Measurements from ENCODE around the gene AP1B1.

AP1B1 gene

GRCh38 chr22:29307596-29308147 is 80.7 kb downstream of the AP1B1 start:
- Histone ChIP-seq H3K4me1 (ENCODE audit: control insufficient read depth, insufficient read depth, low read length, poor library complexity, severe bottlenecking) (peaks cover 18% of the 10 kb centered on the region), H3K9me3 (ENCODE audit: control insufficient read depth, low read length) (no peaks in the 10 kb centered on the region), H3K36me3 (ENCODE audit: control insufficient read depth, insufficient read depth, low read length) (peaks cover 15% of the 10 kb centered on the region), H3K4me3 (ENCODE audit: extremely low read depth, insufficient read depth, low read length, poor library complexity, severe bottlenecking) (peak overlapping the region; percentile 71), H3K27ac (ENCODE audit: low read depth, low read length, severe bottlenecking) (no peak overlapping the region)
- WGBS, 2 experiments (ENCODE audit: insufficient coverage in 2 of 2): 73 to 86% methylated on average over 16 to 18 of the region's 20 CpGs

DNA sequence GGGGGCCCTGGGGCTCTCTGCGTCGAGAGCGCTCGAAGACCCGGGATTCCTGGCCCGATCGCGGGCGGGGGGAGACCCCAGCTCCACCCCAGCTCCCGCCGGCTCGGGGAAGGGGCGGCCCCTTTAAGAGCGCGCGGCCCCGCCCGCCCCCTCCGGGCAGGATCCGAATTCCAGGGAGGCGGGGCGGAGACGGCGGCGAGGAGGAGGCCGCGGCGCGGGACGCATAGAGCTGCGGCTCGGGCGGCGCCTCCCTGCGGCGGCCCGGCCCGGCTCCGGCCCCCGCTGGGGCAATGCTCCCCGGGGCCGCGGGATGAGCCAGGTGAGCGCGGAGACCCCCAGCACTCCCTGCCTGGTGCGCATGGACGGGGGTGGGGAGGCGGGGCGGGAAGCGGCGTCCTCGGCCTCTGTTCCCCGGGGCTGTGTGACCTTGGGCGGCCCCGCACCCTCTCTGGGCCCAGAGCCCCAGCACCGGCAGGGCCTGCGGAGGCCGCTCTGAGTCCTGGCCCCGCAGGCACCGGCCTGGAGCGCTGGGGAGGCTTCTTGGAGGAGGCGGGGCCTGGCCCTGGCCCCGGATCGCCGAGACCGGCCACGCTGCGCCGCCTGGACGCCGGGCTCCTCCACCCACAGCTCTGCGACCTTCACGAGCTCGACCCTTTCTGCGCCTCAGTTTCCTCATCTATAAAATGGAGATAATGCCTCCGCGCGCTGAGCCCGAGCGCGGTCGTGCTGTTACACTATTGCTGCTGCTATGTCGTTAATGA is 81.4 kb downstream of the AP1B1 start:
- H3K4me3 ChIP-seq (ENCODE audit: extremely low read depth, insufficient read depth, low read length, poor library complexity, severe bottlenecking): peak overlapping the region; percentile 71
- WGBS, 2 experiments (ENCODE audit: insufficient coverage in 2 of 2): 2 to 6% methylated on average over 41 to 54 of the region's 83 CpGs
- H3K36me3 ChIP-seq (ENCODE audit: control insufficient read depth, insufficient read depth, low read length): peaks cover 9% of the 10 kb centered on the region
- peak overlapping the region; percentile 95 for H3K27ac ChIP-seq (ENCODE audit: low read depth, low read length, severe bottlenecking)
- H3K4me1 ChIP-seq (ENCODE audit: control insufficient read depth, insufficient read depth, low read length, poor library complexity, severe bottlenecking): peaks cover 18% of the 10 kb centered on the region
- H3K9me3 ChIP-seq (ENCODE audit: control insufficient read depth, low read length): no peaks in the 10 kb centered on the region

GRCh38 chr22:29306175-29306834 is 82.1 kb downstream of the AP1B1 start, which contains the start of gene GAS2L1:
TSS of gene GAS2L1 (plus strand) at chr22:29306650. CDS start at chr22:29308106, 1,456 bp downstream.
- H3K4me1 ChIP-seq (ENCODE audit: control insufficient read depth, insufficient read depth, low read length, poor library complexity, severe bottlenecking): peaks cover 13% of the 10 kb centered on the region
- 0% methylated on average over 24 to 30 of the region's 40 CpGs for WGBS, 2 experiments (ENCODE audit: insufficient coverage in 2 of 2)
- no peaks in the 10 kb centered on the region for H3K9me3 ChIP-seq (ENCODE audit: control insufficient read depth, low read length)
- H3K4me3 ChIP-seq (ENCODE audit: extremely low read depth, insufficient read depth, low read length, poor library complexity, severe bottlenecking): peak within 1 kb of the TSS; percentile 71
- peak within 1 kb of the TSS; percentile 95 for H3K27ac ChIP-seq (ENCODE audit: low read depth, low read length, severe bottlenecking)
- peaks cover 2% of the 10 kb centered on the region for H3K36me3 ChIP-seq (ENCODE audit: control insufficient read depth, insufficient read depth, low read length)

- Histone ChIP-seq H3K4me3 (ENCODE audit: extremely low read depth, insufficient read depth, low read length, poor library complexity, severe bottlenecking) (peak overlapping the region; percentile 71), H3K36me3 (ENCODE audit: control insufficient read depth, insufficient read depth, low read length) (peaks cover 4% of the 10 kb centered on the region), H3K9me3 (ENCODE audit: control insufficient read depth, low read length) (no peaks in the 10 kb centered on the region), H3K4me1 (ENCODE audit: control insufficient read depth, insufficient read depth, low read length, poor library complexity, severe bottlenecking) (peaks cover 10% of the 10 kb centered on the region), H3K27ac (ENCODE audit: low read depth, low read length, severe bottlenecking) (peak overlapping the region; percentile 41)
- 71 to 76% methylated on average over 4 to 6 of the region's 7 CpGs for WGBS, 2 experiments (ENCODE audit: insufficient coverage in 2 of 2)
Measured at GRCh38 chr22:29305836-29306174, 82.6 kb downstream of the AP1B1 start.

DNA sequence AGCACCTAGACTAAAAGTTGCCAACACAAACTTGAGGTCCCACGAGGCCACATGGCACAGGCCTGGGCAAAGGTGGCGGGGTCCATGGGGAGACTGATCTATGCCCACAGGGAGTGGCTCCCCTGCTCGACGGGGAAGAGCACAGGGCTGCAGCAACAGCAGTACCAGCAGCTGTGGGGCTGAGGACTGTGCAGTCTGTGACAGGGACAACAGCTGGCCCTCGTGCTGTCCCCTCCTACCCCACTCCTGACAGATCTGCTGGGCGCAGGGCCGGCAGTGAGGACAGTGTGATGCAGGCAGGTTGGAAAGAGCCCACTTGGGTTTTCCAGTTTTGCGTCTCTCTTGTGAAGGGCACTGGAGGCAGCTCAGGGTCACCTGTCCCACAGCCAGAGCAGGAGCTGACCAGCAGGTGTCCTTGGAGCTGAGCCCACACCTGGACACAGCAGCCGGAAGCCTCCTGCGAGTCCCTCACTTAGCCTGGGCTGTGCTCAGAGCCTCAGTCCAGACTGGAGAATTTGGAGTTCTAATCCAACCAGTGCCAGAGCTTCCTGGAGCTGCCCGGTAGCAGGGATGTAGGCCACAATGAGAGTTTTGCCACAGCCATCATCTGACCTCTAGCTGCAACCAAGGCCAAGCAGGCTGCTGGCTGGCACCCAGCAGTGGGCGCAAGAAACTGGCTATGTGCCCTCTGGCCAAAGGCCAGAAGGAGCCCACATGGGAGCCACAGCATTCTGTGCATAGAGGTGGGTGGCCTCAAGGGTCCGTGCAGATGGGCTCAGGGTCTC is 85.5 kb downstream of the AP1B1 start:
- Histone ChIP-seq H3K4me3 (ENCODE audit: extremely low read depth, insufficient read depth, low read length, poor library complexity, severe bottlenecking) (no peak overlapping the region), H3K4me1 (ENCODE audit: control insufficient read depth, insufficient read depth, low read length, poor library complexity, severe bottlenecking) (no peaks in the 10 kb centered on the region), H3K27ac (ENCODE audit: low read depth, low read length, severe bottlenecking) (no peak overlapping the region), H3K9me3 (ENCODE audit: control insufficient read depth, low read length) (no peaks in the 10 kb centered on the region), H3K36me3 (ENCODE audit: control insufficient read depth, insufficient read depth, low read length) (peaks cover 30% of the 10 kb centered on the region)
- 85 to 86% methylated on average over 12 of the region's 13 CpGs for WGBS, 2 experiments (ENCODE audit: insufficient coverage in 2 of 2)

DNA sequence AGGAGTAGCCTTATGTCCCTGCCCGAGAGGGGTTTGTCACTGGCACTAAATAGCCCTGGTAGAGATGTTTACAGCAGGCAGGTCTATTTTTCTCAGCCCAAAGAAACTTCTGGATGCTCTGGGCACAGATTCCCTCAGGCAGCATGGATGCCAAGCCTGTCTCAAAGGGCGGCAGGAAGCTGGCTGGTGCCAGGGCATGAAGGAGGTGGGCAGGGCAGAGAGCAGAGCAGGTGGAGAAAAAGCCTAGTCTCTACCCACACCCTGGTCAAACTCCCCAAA is 86.0 kb downstream of the AP1B1 start:
- Histone ChIP-seq H3K9me3 (ENCODE audit: control insufficient read depth, low read length) (no peaks in the 10 kb centered on the region), H3K4me1 (ENCODE audit: control insufficient read depth, insufficient read depth, low read length, poor library complexity, severe bottlenecking) (no peaks in the 10 kb centered on the region), H3K4me3 (ENCODE audit: extremely low read depth, insufficient read depth, low read length, poor library complexity, severe bottlenecking) (no peak overlapping the region), H3K27ac (ENCODE audit: low read depth, low read length, severe bottlenecking) (no peak overlapping the region), H3K36me3 (ENCODE audit: control insufficient read depth, insufficient read depth, low read length) (peaks cover 36% of the 10 kb centered on the region)
- WGBS, 2 experiments (ENCODE audit: insufficient coverage in 2 of 2): 89 to 100% methylated on average over 1 to 2 of the region's 2 CpGs

DNA sequence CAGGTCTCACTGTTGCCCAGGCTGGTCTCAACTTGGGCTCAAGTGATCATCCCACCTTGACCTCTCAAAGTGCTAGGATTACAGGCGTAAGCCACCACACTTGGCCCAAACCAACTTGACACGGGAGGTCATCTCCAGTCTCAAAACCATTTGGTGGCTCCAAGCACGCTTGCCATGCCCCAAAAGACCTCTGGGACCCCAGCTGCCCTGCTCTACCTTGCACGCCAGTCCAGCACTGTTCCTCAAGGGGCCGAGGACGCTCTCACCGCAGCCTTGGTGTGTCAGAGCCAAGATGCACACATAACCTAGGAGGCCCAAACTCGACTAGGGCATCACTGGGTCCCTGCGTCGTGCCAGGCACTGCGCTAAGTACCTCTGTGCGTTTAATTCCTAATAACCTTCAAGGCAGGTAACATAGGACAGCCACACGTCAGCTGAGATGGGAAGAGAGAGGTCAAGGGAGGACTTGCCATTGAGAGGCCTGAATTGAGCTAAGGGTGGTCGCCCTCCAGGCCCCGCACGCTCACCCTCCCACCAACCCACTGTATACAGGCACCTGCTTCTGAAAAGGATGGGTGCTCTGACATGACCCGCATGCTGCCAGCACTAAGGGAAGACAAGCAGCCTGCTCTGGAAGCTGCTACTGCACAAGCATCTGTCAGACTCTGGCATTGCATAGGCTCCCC is 86.5 kb downstream of the AP1B1 start:
- peaks cover 40% of the 10 kb centered on the region for H3K36me3 ChIP-seq (ENCODE audit: control insufficient read depth, insufficient read depth, low read length)
- H3K4me1 ChIP-seq (ENCODE audit: control insufficient read depth, insufficient read depth, low read length, poor library complexity, severe bottlenecking): no peaks in the 10 kb centered on the region
- no peaks in the 10 kb centered on the region for H3K9me3 ChIP-seq (ENCODE audit: control insufficient read depth, low read length)
- no peak overlapping the region for H3K27ac ChIP-seq (ENCODE audit: low read depth, low read length, severe bottlenecking)
- WGBS, 2 experiments (ENCODE audit: insufficient coverage in 2 of 2): 89 to 96% methylated on average over 13 to 14 of the region's 17 CpGs
- H3K4me3 ChIP-seq (ENCODE audit: extremely low read depth, insufficient read depth, low read length, poor library complexity, severe bottlenecking): no peak overlapping the region

GRCh38 chr22:29300807-29301601 is 87.4 kb downstream of the AP1B1 start:
- WGBS, 2 experiments (ENCODE audit: insufficient coverage in 2 of 2): 96 to 100% methylated on average over 4 to 8 of the region's 10 CpGs
- no peak overlapping the region for H3K4me3 ChIP-seq (ENCODE audit: extremely low read depth, insufficient read depth, low read length, poor library complexity, severe bottlenecking)

GRCh38 chr22:29300467-29300806 is 87.9 kb downstream of the AP1B1 start:
- no peaks in the 10 kb centered on the region for H3K9me3 ChIP-seq (ENCODE audit: control insufficient read depth, low read length)
- H3K27ac ChIP-seq (ENCODE audit: low read depth, low read length, severe bottlenecking): no peak overlapping the region
- H3K4me1 ChIP-seq (ENCODE audit: control insufficient read depth, insufficient read depth, low read length, poor library complexity, severe bottlenecking): no peaks in the 10 kb centered on the region
- WGBS, 2 experiments (ENCODE audit: insufficient coverage in 2 of 2): 97 to 100% methylated on average over 3 of the region's 4 CpGs
- H3K36me3 ChIP-seq (ENCODE audit: control insufficient read depth, insufficient read depth, low read length): peaks cover 55% of the 10 kb centered on the region
- H3K4me3 ChIP-seq (ENCODE audit: extremely low read depth, insufficient read depth, low read length, poor library complexity, severe bottlenecking): no peak overlapping the region

More at GRCh38 chr22:29300807-29301601, 87.4 kb downstream of the AP1B1 start:
- Histone ChIP-seq H3K9me3 (ENCODE audit: control insufficient read depth, low read length) (no peaks in the 10 kb centered on the region), H3K27ac (ENCODE audit: low read depth, low read length, severe bottlenecking) (no peak overlapping the region), H3K4me1 (ENCODE audit: control insufficient read depth, insufficient read depth, low read length, poor library complexity, severe bottlenecking) (no peaks in the 10 kb centered on the region), H3K36me3 (ENCODE audit: control insufficient read depth, insufficient read depth, low read length) (peaks cover 49% of the 10 kb centered on the region)

Measured in mesodermal cell (in vitro differentiated cells).